T-helper 22 cell (primary cell): Measurements from ENCODE around the gene SAMD7.

Source experiments
- DNase-seq: peaks from one replicate; pipeline ENCODE4 v3.0.0-alpha.2; 2020; ENCODE audit warnings: low read depth

Gene SAMD7

GRCh38 chr3:169966428-169966950, 55.1 kb downstream of the SAMD7 start, which contains the start of gene SEC62:
Gene SEC62, plus strand, starts transcription at chr3:169966807. Its CDS starts 16 bp downstream, at chr3:169966823.
- peak; percentile 85 for DNase-seq

- DNase-seq = peak; percentile 8
These were observed 55.9 kb downstream of the SAMD7 start for GRCh38 chr3:169966951-169967915.

- no peak for DNase-seq
These were observed 57.0 kb downstream of the SAMD7 start for GRCh38 chr3:169968224-169968885.

GRCh38 chr3:169969174-169970095, 58.1 kb downstream of the SAMD7 start:
- no peak for DNase-seq

- DNase-seq = no peak
These were observed 59.5 kb downstream of the SAMD7 start for GRCh38 chr3:169970847-169971246.

GRCh38 chr3:169971522-169971921, 60.1 kb downstream of the SAMD7 start:
- no peak for DNase-seq

- no peak for DNase-seq
These were observed 68.7 kb downstream of the SAMD7 start for GRCh38 chr3:169980055-169980454.

- no peak for DNase-seq
These were observed 72.9 kb downstream of the SAMD7 start for GRCh38 chr3:169984292-169984691.
